NB4 (cell line): ENCODE data around the gene COL6A1.

Source experiments
- MYC ChIP-seq: IDR thresholded peaks from 2 replicates; pipeline ENCODE4 v1.6.1; 2011; ENCODE audit warnings: low read depth, low read length
- POLR2A ChIP-seq: IDR thresholded peaks from 2 replicates; pipeline ENCODE4 v1.6.1; 2011; ENCODE audit warnings: mild to moderate bottlenecking; ENCODE audit not compliant: insufficient read length; ENCODE audit errors: extremely low read depth
- TF ChIP-seq, protein P1 (sequence below): IDR thresholded peaks from one replicate; pipeline ENCODE4 v1.5.1; 2012; ENCODE audit warnings: low read depth, low read length
- TF ChIP-seq, protein P2 (sequence below): IDR thresholded peaks from 2 replicates; pipeline ENCODE4 v1.6.1; 2011; ENCODE audit warnings: low read depth, low read length

DNA sequence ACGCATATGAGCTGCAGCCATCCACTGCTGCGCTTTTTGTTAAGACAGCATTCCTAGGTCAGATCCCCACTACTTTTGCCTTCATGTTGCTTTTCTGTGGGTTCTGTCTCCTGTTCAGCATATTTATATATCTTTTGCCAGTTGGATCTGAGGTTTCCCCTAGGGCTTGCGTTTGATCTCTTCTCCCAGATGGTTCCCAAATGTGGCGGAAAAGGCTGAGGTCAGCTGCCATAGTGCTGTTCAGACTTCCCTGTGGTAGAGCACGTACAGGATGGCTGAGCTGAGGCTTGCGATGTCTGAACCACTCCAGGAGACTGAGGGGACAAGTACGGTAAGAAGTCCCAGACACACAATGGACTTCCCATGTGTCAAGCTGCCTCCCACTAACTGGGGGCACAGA lies 39.8 kb downstream of the COL6A1 start:
- TF ChIP-seq, protein P1, sequence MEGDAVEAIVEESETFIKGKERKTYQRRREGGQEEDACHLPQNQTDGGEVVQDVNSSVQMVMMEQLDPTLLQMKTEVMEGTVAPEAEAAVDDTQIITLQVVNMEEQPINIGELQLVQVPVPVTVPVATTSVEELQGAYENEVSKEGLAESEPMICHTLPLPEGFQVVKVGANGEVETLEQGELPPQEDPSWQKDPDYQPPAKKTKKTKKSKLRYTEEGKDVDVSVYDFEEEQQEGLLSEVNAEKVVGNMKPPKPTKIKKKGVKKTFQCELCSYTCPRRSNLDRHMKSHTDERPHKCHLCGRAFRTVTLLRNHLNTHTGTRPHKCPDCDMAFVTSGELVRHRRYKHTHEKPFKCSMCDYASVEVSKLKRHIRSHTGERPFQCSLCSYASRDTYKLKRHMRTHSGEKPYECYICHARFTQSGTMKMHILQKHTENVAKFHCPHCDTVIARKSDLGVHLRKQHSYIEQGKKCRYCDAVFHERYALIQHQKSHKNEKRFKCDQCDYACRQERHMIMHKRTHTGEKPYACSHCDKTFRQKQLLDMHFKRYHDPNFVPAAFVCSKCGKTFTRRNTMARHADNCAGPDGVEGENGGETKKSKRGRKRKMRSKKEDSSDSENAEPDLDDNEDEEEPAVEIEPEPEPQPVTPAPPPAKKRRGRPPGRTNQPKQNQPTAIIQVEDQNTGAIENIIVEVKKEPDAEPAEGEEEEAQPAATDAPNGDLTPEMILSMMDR = no peak
- TF ChIP-seq, protein P2, sequence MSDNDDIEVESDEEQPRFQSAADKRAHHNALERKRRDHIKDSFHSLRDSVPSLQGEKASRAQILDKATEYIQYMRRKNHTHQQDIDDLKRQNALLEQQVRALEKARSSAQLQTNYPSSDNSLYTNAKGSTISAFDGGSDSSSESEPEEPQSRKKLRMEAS = no peak
- TF ChIP-seq POLR2A = no peak
- no peak for TF ChIP-seq MYC
